B cell (primary cell): ENCODE measurements around the gene PTPRT. TPM values are rescaled to one million over a fixed set of nuclear protein-coding genes. Genes with fewer than 3 reads are reported as not detected.

Source experiments
- ATAC-seq: fragments of 200-7000 bp; cut with Tn5 transposase; one replicate; pipeline ENCODE4 v1.10.0; 2021; ENCODE audit warnings: low read depth, mild to moderate bottlenecking, moderate number of reproducible peaks, moderate library complexity
- CTCF ChIA-PET: fragments of 350-600 bp; sonication (Branson Sonifier 250); formaldehyde crosslinking; loops from one replicate; lab custom pipeline; 2021; ENCODE audit warnings: antibody characterized with exemption, inconsistent platforms; lab: Charles Lee
- POLR2A ChIA-PET: fragments of 350-600 bp; sonication (Branson Sonifier 250); formaldehyde crosslinking; loops from one replicate; lab custom pipeline; 2021; ENCODE audit warnings: antibody characterized with exemption; lab: Charles Lee
- DNase-seq: peaks from one replicate; pipeline ENCODE4 v3.0.0; 2013
- H2AFZ ChIP-seq: 2 replicates; pipeline ENCODE4 v1.6.1; 2012; ENCODE audit warnings: mild to moderate bottlenecking, low read depth, low read length; ENCODE audit not compliant: insufficient read depth, poor library complexity, severe bottlenecking
- H3K27ac ChIP-seq, 2 donors: 1 replicate in 1 of 2; 2 replicates in 1 of 2; pipeline ENCODE4 v1.5.1; 2012 to 2013; ENCODE audit warnings: low read length in 2 of 2, mild to moderate bottlenecking in 2 of 2, moderate library complexity in 1 of 2
- H3K27me3 ChIP-seq, 4 experiments: fragments of 200-600 bp in 1 of 4; sonication (generic) in 1 of 4; replicated peaks in 1 of 4; 1 replicate in 2 of 4; 2 replicates in 2 of 4; pipeline versions ENCODE4 v1.6.1 to v1.7.0; 2013 to 2016; ENCODE audit warnings: low read length in 3 of 4, mild to moderate bottlenecking in 2 of 4, mixed read lengths in 1 of 4, moderate library complexity in 1 of 4; ENCODE audit not compliant: insufficient read depth in 4 of 4, control insufficient read depth in 3 of 4; ENCODE audit errors: control extremely low read depth in 1 of 4
- H3K36me3 ChIP-seq, 2 experiments: replicated peaks in 1 of 2; 1 replicate in 1 of 2; 2 replicates in 1 of 2; pipeline versions ENCODE4 v1.6.1 to v1.7.1; 2013; ENCODE audit warnings: low read length in 1 of 2; ENCODE audit not compliant: insufficient read depth in 2 of 2, control insufficient read depth in 1 of 2; ENCODE audit errors: control extremely low read depth in 1 of 2, extremely low read depth in 1 of 2
- H3K4me1 ChIP-seq, 2 donors: fragments of 200-600 bp in 1 of 2; sonication (generic) in 1 of 2; 1 replicate in 1 of 2; 2 replicates in 1 of 2; pipeline versions ENCODE4 v1.5.1 to v1.6.1; 2013 to 2017; ENCODE audit warnings: low read length in 2 of 2; ENCODE audit not compliant: control insufficient read depth in 2 of 2, insufficient read depth in 2 of 2
- H3K4me2 ChIP-seq: replicated peaks from 2 replicates; pipeline ENCODE3; 2012; ENCODE audit warnings: mild to moderate bottlenecking, low read depth, low read length; ENCODE audit not compliant: poor library complexity, severe bottlenecking
- H3K4me3 ChIP-seq, 5 experiments: fragments of 200-600 bp in 1 of 5; sonication (generic) in 1 of 5; 1 replicate in 3 of 5; 2 replicates in 2 of 5; pipeline versions ENCODE4 v1.5.1 to v1.7.0; 2011 to 2016; ENCODE audit warnings: low read length in 4 of 5, mild to moderate bottlenecking in 4 of 5, low read depth in 2 of 5, control low read depth in 1 of 5, moderate library complexity in 1 of 5; ENCODE audit not compliant: insufficient read depth in 1 of 5; ENCODE audit errors: control extremely low read depth in 1 of 5, extremely low read depth in 1 of 5
- H3K79me2 ChIP-seq: fragments of 200-600 bp; sonication (generic); one replicate; pipeline ENCODE4 v1.6.0; 2016; ENCODE audit warnings: low read length; ENCODE audit not compliant: control insufficient read depth, insufficient read depth
- H3K9ac ChIP-seq: fragments of 200-600 bp; sonication (generic); 2 replicates; pipeline ENCODE4 v1.6.1; 2017; ENCODE audit warnings: mild to moderate bottlenecking, low read length, moderate library complexity
- H3K9me3 ChIP-seq, 3 donors: one replicate each; pipeline versions ENCODE4 v1.6.1 to v1.7.1; 2013; ENCODE audit warnings: low read length in 2 of 3; ENCODE audit not compliant: control insufficient read depth in 2 of 3, insufficient read depth in 1 of 3; ENCODE audit errors: control extremely low read depth in 1 of 3
- H4K20me1 ChIP-seq: 2 replicates; pipeline ENCODE4 v1.6.0; 2012; ENCODE audit warnings: mild to moderate bottlenecking, low read length; ENCODE audit not compliant: insufficient read depth, control insufficient read depth, poor library complexity, severe bottlenecking
- H3K27ac Mint-ChIP-seq: one replicate; pipeline ENCODE4 v1.8.0; 2021; ENCODE audit warnings: mixed read lengths
- H3K27me3 Mint-ChIP-seq: one replicate; pipeline ENCODE4 v1.8.0; 2021; ENCODE audit warnings: mixed read lengths
- H3K4me1 Mint-ChIP-seq: one replicate; pipeline ENCODE4 v1.8.0; 2021; ENCODE audit warnings: mixed read lengths
- H3K4me3 Mint-ChIP-seq: one replicate; pipeline ENCODE4 v1.8.0; 2021; ENCODE audit warnings: mixed read lengths
- H3K9me3 Mint-ChIP-seq: one replicate; pipeline ENCODE4 v1.8.0; 2022; ENCODE audit warnings: mixed read lengths; ENCODE audit not compliant: insufficient read depth
- EZH2 ChIP-seq: IDR thresholded peaks from 2 replicates; pipeline ENCODE4 v1.6.1; 2012; ENCODE audit warnings: borderline replicate concordance, low read depth, mild to moderate bottlenecking, moderate library complexity, low read length; ENCODE audit not compliant: insufficient read depth, poor library complexity, severe bottlenecking
- WGBS: methylation state at CpG from one replicate; pipeline ENCODE4 v1.1.5; 2013; ENCODE audit warnings: missing lambda C conversion rate; ENCODE audit not compliant: insufficient coverage; 5-methylcytosine and 5-hydroxymethylcytosine counted together
- intact Hi-C: fragments of 100-400 bp; cut with micrococcal nuclease; formaldehyde crosslinking; loops from one replicate; pipeline ENCODE4 v1.10.0; 2022
- polyA plus RNA-seq: library from polyadenylated mRNA; depleted of rRNA; stranded (reverse); fragments of >200 nt; gene quantifications from 2 replicates; pipeline ENCODE4 v1.2.3, GENCODE V29; 2012
- total RNA-seq, 2 donors: library from RNA; stranded (reverse); fragments of 120-200 nt in 1 of 2; gene quantifications; 1 replicate in 1 of 2; 2 replicates in 1 of 2; pipeline versions ENCODE4 v1.2.3 to v1.2.4, GENCODE V29; 2013 to 2022
- TF ChIP-seq, protein P1 (sequence below): fragments of 200-600 bp; IDR thresholded peaks from one replicate; pipeline ENCODE4 v1.8.0; 2022; ENCODE audit warnings: antibody characterized with exemption, mild to moderate bottlenecking

Gene PTPRT
- total and polyA plus RNA-seq, 2 donors (not counting 1 experiment from before 2014, with no cell fraction given): not detected

- Histone ChIP-seq H3K4me3 (no peak overlapping the region), H3K27ac (no peak overlapping the region), H3K4me2 (no peak overlapping the region), H3K79me2 (no peaks in the 10 kb centered on the region), H3K9ac (no peak overlapping the region), H3K27me3 (no peaks in the 10 kb centered on the region), H3K9me3 (no peaks in the 10 kb centered on the region), H4K20me1 (no peaks in the 10 kb centered on the region), H2AFZ (no peak overlapping the region), H3K36me3 (no peaks in the 10 kb centered on the region), H3K4me1 (no peaks in the 10 kb centered on the region)
- no peak for TF ChIP-seq EZH2
- TF ChIP-seq, protein P1, sequence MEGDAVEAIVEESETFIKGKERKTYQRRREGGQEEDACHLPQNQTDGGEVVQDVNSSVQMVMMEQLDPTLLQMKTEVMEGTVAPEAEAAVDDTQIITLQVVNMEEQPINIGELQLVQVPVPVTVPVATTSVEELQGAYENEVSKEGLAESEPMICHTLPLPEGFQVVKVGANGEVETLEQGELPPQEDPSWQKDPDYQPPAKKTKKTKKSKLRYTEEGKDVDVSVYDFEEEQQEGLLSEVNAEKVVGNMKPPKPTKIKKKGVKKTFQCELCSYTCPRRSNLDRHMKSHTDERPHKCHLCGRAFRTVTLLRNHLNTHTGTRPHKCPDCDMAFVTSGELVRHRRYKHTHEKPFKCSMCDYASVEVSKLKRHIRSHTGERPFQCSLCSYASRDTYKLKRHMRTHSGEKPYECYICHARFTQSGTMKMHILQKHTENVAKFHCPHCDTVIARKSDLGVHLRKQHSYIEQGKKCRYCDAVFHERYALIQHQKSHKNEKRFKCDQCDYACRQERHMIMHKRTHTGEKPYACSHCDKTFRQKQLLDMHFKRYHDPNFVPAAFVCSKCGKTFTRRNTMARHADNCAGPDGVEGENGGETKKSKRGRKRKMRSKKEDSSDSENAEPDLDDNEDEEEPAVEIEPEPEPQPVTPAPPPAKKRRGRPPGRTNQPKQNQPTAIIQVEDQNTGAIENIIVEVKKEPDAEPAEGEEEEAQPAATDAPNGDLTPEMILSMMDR: no peak
- ChIA-PET CTCF (no interaction called here), POLR2A (no interaction called here)
- ATAC-seq (no peak), DNase-seq (no peak)
- intact Hi-C loops: no loop called here
- Mint-ChIP-seq H3K4me1 (no peaks in the 10 kb centered on the region), H3K4me3 (no peak overlapping the region), H3K27me3 (no peaks in the 10 kb centered on the region), H3K27ac (no peak overlapping the region), H3K9me3 (no peaks in the 10 kb centered on the region)
- 66% methylated on average over 2 of the region's 4 CpGs for WGBS
Measured at GRCh38 chr20:42309050-42309449, 880.7 kb downstream of the PTPRT start.

DNA sequence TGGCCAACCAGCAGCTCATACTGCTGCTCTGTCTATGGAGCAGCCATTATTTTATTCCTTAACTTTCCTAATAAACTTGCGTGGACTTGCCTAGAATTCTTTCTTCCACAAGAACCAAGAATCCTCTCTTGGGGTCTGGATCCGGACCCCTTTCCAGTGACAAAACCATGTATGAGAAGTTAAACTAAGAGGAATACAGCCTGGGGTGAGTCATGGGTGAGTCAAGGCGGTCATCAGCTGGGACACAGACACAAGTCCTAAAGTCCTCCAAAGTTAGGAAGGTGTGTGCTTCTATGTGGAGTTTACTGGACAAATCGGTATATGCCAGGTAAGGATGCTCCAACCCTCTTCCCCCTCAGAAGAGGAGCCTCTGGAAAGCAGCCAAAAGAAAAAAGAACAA is 881.5 kb downstream of the PTPRT start:
- Histone ChIP-seq H3K4me2 (no peak overlapping the region), H3K79me2 (no peaks in the 10 kb centered on the region), H3K27me3 (no peaks in the 10 kb centered on the region), H3K9me3 (no peaks in the 10 kb centered on the region), H3K36me3 (no peaks in the 10 kb centered on the region), H4K20me1 (no peaks in the 10 kb centered on the region), H3K4me3 (no peak overlapping the region), H3K4me1 (no peaks in the 10 kb centered on the region), H3K9ac (no peak overlapping the region), H3K27ac (no peak overlapping the region), H2AFZ (no peak overlapping the region)
- H3K27ac Mint-ChIP-seq: no peak overlapping the region
- no peaks in the 10 kb centered on the region for H3K9me3 Mint-ChIP-seq
- H3K4me3 Mint-ChIP-seq: no peak overlapping the region
- ChIA-PET POLR2A (no interaction called here), CTCF (no interaction called here)
- H3K4me1 Mint-ChIP-seq: no peaks in the 10 kb centered on the region
- WGBS: 100% methylated on average over 2 of the region's 4 CpGs
- DNase-seq (no peak), ATAC-seq (no peak)
- TF ChIP-seq, protein P1: no peak
- TF ChIP-seq EZH2: no peak
- intact Hi-C loops: no loop called here
- H3K27me3 Mint-ChIP-seq: no peaks in the 10 kb centered on the region
